HepG2 (cell line): ENCODE results near the gene RPS19. TPM values are rescaled to one million over a fixed set of nuclear protein-coding genes. Genes with fewer than 3 reads are reported as not detected.
A peak's percentile ranks its signal among the peaks of the same experiment; 100 is the strongest.

ENCODE experiments used
- BRCA1 ChIP-seq: sonication (generic); formaldehyde crosslinking; IDR thresholded peaks from 2 replicates; pipeline ENCODE4 v1.4.0; 2020; ENCODE audit warnings: missing genetic modification reagents
- CEBPG ChIP-seq: IDR thresholded peaks from 2 replicates; pipeline ENCODE4 v1.6.1; 2016
- DDIT3 ChIP-seq: sonication (generic); formaldehyde crosslinking; IDR thresholded peaks from 2 replicates; pipeline ENCODE4 v1.4.0; 2020; ENCODE audit warnings: mild to moderate bottlenecking, missing genetic modification reagents
- FOXA3 ChIP-seq: IDR thresholded peaks from 2 replicates; pipeline ENCODE4 v1.6.1; 2016; ENCODE audit warnings: missing genetic modification reagents, missing compliant biosample characterization
- HNRNPLL ChIP-seq: fragments of 200-400 bp; formaldehyde crosslinking; IDR thresholded peaks from 2 replicates; pipeline ENCODE4 v1.6.1; 2017; ENCODE audit warnings: mild to moderate bottlenecking, low read depth, low read length; ENCODE audit not compliant: poor library complexity, severe bottlenecking
- KAT8 ChIP-seq: IDR thresholded peaks from 2 replicates; pipeline ENCODE4 v1.6.1; 2016; ENCODE audit warnings: missing genetic modification reagents, missing compliant biosample characterization
- KLF11 ChIP-seq: IDR thresholded peaks from 2 replicates; pipeline ENCODE4 v1.6.1; 2016; ENCODE audit warnings: missing compliant biosample characterization
- PHF8 ChIP-seq: sonication (generic); formaldehyde crosslinking; IDR thresholded peaks from 2 replicates; pipeline ENCODE4 v1.5.0; 2020; ENCODE audit warnings: missing genetic modification reagents
- POLR2G ChIP-seq: fragments of 200-400 bp; formaldehyde crosslinking; IDR thresholded peaks from 2 replicates; pipeline ENCODE4 v1.6.1; 2018; ENCODE audit warnings: mild to moderate bottlenecking, low read depth, low read length, moderate library complexity
- STAG1 ChIP-seq: sonication (generic); formaldehyde crosslinking; IDR thresholded peaks from 2 replicates; pipeline ENCODE4 v1.4.0; 2020; ENCODE audit warnings: missing genetic modification reagents
- TEAD3 ChIP-seq: optimal IDR thresholded peaks from 2 replicates; pipeline ENCODE3; 2016; ENCODE audit warnings: borderline replicate concordance
- ZNF138 ChIP-seq: sonication (generic); formaldehyde crosslinking; IDR thresholded peaks from 2 replicates; pipeline ENCODE4 v1.5.0; 2020; ENCODE audit warnings: mild to moderate bottlenecking, low read depth, missing genetic modification reagents
- ZNF331 ChIP-seq: sonication (generic); formaldehyde crosslinking; IDR thresholded peaks from 2 replicates; pipeline ENCODE4 v1.4.0; 2020; ENCODE audit warnings: missing genetic modification reagents
- ZNF350 ChIP-seq: sonication (generic); formaldehyde crosslinking; IDR thresholded peaks from 2 replicates; pipeline ENCODE4 v1.4.0; 2020; ENCODE audit warnings: mild to moderate bottlenecking, low read depth, missing genetic modification reagents, borderline replicate concordance
- ZNF460 ChIP-seq: sonication (generic); formaldehyde crosslinking; IDR thresholded peaks from 2 replicates; pipeline ENCODE4 v1.5.1; 2020; ENCODE audit warnings: missing genetic modification reagents, mild to moderate bottlenecking, borderline replicate concordance
- ZNF563 ChIP-seq: sonication (generic); formaldehyde crosslinking; IDR thresholded peaks from 2 replicates; pipeline ENCODE4 v1.8.0; 2022; ENCODE audit warnings: mild to moderate bottlenecking, moderate library complexity, missing genetic modification reagents
- ZNF720 ChIP-seq: sonication (generic); formaldehyde crosslinking; IDR thresholded peaks from 2 replicates; pipeline ENCODE4 v1.4.0; 2020; ENCODE audit warnings: missing genetic modification reagents
- ZSCAN30 ChIP-seq: sonication (generic); formaldehyde crosslinking; IDR thresholded peaks from 2 replicates; pipeline ENCODE4 v1.5.0; 2020; ENCODE audit warnings: mild to moderate bottlenecking, missing genetic modification reagents
- polyA plus RNA-seq, 8 experiments: library from polyadenylated mRNA; depleted of rRNA in 3 of 8; stranded (reverse) in 7 of 8; unstranded in 1 of 8; fragments of >200 nt; fragmentation: Illumina TruSeq in 4 of 8; extraction: Trizol in 4 of 8; gene quantifications; 2 replicates each; pipeline versions ENCODE4 v1.2.1 to v1.2.3, GENCODE V29; 2011 to 2016; ENCODE audit warnings: low read depth in 4 of 8, missing spikeins in 1 of 8, mixed read lengths in 1 of 8; ENCODE audit not compliant: insufficient read depth in 1 of 8
- total RNA-seq, 5 experiments: library from RNA; depleted of rRNA; stranded (reverse); fragments of >200 nt; fragmentation: Illumina TruSeq; extraction: Trizol; gene quantifications; 2 replicates each; pipeline ENCODE4 v1.2.3, GENCODE V29; 2016; ENCODE audit warnings: low read depth in 1 of 5
- TF ChIP-seq, protein P1 (sequence below): sonication (generic); formaldehyde crosslinking; IDR thresholded peaks from 2 replicates; pipeline ENCODE4 v1.8.0; 2022; ENCODE audit warnings: mild to moderate bottlenecking, missing genetic modification reagents; ENCODE audit not compliant: insufficient replicate concordance
- TF ChIP-seq, protein P2 (sequence below): sonication (generic); formaldehyde crosslinking; IDR thresholded peaks from 2 replicates; pipeline ENCODE4 v1.5.1; 2020; ENCODE audit warnings: missing genetic modification reagents, mild to moderate bottlenecking, borderline replicate concordance
- TF ChIP-seq, protein P3 (sequence below): sonication (generic); formaldehyde crosslinking; IDR thresholded peaks from 2 replicates; pipeline ENCODE4 v1.5.1; 2020; ENCODE audit warnings: missing genetic modification reagents, mild to moderate bottlenecking, borderline replicate concordance

Gene RPS19
- total and polyA plus RNA-seq, 2 of the 13 experiments (the other 11 are each of a cell fraction or from before 2014, with no cell fraction given) = 1,983 to 4,758 TPM

DNA sequence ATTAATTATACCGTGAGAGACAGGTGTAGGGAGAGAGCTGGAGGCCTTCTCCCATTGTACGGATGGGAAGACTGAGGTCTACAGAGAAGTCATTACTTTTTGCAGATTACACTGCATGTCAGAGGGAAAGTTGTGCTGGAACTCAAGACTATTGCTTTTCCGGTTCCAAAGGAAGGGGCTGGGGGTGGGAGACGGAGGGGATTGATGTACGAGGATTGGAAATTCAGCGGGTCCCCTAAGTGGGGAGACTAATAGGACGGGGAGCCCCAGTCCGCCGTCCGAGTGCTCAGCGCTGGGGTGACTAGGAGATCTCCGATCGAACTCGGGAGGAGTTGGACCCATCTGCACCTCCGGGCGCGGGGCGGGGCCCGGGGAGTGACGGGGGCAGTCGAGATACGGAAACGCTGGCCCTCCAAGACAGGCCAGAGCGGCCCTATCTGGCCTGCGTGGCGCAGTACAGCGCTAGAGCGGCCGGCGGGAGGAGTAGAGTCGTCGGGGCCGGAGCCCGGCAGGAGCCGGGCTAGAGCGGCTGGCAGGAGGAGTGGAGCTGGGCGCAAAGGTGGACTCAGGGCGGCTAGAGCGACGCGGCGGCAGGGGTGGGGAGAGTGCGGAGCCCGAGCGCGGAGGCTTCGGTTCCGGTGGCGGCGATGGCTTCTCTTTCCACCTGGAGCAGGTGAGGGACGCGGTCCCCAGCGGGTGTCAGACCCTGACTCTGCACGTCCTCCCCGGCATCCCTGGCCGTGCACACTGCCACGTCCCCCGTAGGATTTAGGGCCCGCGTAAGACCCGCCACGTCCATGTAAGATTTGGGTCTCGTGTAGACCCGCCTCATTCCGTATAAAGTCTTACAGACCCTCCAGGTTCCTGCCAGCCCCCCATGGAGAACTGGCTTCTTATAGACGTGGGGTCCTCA, 24.0 kb downstream of the RPS19 start (continued):
- no peak for TF ChIP-seq ZNF720 (CRISPR knock-in tag)
- no peak; the same call in 1 of the 2 replicates for TF ChIP-seq BRCA1 (CRISPR knock-in tag)
- TF ChIP-seq ZNF563 (CRISPR knock-in tag) = no peak; the same call in 1 of the 2 replicates
- TF ChIP-seq KAT8 (CRISPR knock-in tag) = peak; percentile 98
- TF ChIP-seq ZSCAN30 (CRISPR knock-in tag) = 0 out of 2 replicates have a peak, but pooled peaks have one; percentile 73
- no peak for TF ChIP-seq KLF11 (CRISPR knock-in tag)
- TF ChIP-seq POLR2G = peak; percentile 84
- peak; percentile 62 for TF ChIP-seq PHF8 (CRISPR knock-in tag)
- TF ChIP-seq, protein P1, sequence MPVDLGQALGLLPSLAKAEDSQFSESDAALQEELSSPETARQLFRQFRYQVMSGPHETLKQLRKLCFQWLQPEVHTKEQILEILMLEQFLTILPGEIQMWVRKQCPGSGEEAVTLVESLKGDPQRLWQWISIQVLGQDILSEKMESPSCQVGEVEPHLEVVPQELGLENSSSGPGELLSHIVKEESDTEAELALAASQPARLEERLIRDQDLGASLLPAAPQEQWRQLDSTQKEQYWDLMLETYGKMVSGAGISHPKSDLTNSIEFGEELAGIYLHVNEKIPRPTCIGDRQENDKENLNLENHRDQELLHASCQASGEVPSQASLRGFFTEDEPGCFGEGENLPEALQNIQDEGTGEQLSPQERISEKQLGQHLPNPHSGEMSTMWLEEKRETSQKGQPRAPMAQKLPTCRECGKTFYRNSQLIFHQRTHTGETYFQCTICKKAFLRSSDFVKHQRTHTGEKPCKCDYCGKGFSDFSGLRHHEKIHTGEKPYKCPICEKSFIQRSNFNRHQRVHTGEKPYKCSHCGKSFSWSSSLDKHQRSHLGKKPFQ (CRISPR knock-in tag) = peak; percentile 79
- peak; percentile 41 for TF ChIP-seq TEAD3 (CRISPR knock-in tag)
- peak; percentile 6; the same call in 1 of the 2 replicates for TF ChIP-seq CEBPG (CRISPR knock-in tag)
- TF ChIP-seq HNRNPLL = peak; percentile 85
- no peak for TF ChIP-seq STAG1 (CRISPR knock-in tag)
- TF ChIP-seq, protein P2, sequence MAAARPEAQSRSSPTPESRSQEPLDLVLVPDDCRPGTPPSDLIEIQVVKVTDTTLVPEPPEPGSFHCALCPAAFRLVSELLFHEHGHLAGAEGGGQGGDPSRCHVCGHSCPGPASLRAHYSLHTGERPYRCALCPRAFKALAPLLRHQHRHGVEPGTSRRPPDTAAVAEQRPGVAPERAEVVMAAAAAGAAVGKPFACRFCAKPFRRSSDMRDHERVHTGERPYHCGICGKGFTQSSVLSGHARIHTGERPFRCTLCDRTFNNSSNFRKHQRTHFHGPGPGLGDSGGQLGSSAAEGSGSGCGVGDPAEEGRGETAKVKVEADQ (CRISPR knock-in tag) = no peak
- peak; percentile 91 for TF ChIP-seq ZNF350 (CRISPR knock-in tag)
- peak; percentile 89 for TF ChIP-seq ZNF331
- no peak for TF ChIP-seq DDIT3 (CRISPR knock-in tag)
- TF ChIP-seq ZNF138 (CRISPR knock-in tag) = 0 out of 2 replicates have a peak, but pooled peaks have one; percentile 62
- TF ChIP-seq, protein P3, sequence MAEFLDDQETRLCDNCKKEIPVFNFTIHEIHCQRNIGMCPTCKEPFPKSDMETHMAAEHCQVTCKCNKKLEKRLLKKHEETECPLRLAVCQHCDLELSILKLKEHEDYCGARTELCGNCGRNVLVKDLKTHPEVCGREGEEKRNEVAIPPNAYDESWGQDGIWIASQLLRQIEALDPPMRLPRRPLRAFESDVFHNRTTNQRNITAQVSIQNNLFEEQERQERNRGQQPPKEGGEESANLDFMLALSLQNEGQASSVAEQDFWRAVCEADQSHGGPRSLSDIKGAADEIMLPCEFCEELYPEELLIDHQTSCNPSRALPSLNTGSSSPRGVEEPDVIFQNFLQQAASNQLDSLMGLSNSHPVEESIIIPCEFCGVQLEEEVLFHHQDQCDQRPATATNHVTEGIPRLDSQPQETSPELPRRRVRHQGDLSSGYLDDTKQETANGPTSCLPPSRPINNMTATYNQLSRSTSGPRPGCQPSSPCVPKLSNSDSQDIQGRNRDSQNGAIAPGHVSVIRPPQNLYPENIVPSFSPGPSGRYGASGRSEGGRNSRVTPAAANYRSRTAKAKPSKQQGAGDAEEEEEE = 0 out of 2 replicates have a peak, but pooled peaks have one; percentile 74
- TF ChIP-seq ZNF460 = no peak
- peak; percentile 65 for TF ChIP-seq FOXA3
